ENCODE results near the gene DLGAP4. TPM values are rescaled to one million over a fixed set of nuclear protein-coding genes. Genes with fewer than 3 reads are reported as not detected.

Gene DLGAP4
- total RNA-seq, 1 experiment from 2014 or later: 40.3 TPM

GRCh38 chr20:36462440-36463211 is 156.5 kb downstream of the DLGAP4 start:
- Histone ChIP-seq H3K27ac (ENCODE audit: low read depth, low read length) (peak overlapping the region; percentile 72; the same call in 1 of the 2 replicates), H3K9me3 (ENCODE audit: control insufficient read depth in 1 of 2, insufficient read depth in 1 of 2, low read depth in 1 of 2, low read length in 2 of 2) (no peaks in the 10 kb centered on the region), H3K4me2 (ENCODE audit: low read length) (peak overlapping the region; percentile 98), H3K27me3 (ENCODE audit: insufficient read depth, low read length) (no peaks in the 10 kb centered on the region), H3K9me2 (ENCODE audit: insufficient read depth) (no peaks in the 10 kb centered on the region), H3K4me3 (replicated peaks in 1 of 2; ENCODE audit: low read depth in 1 of 2, low read length in 2 of 2) (peak overlapping the region; percentile 87), H3K4me1 (ENCODE audit: control insufficient read depth in 1 of 2, insufficient read depth in 2 of 2, low read length in 2 of 2) (peaks cover 65 to 68% of the 10 kb centered on the region in 2 experiments), H3K36me3 (ENCODE audit: control insufficient read depth in 1 of 2, insufficient read depth in 2 of 2, low read length in 2 of 2) (no peaks in the 10 kb centered on the region), H4K20me1 (ENCODE audit: insufficient read depth) (no peaks in the 10 kb centered on the region; the same call in 1 of the 2 replicates), H3K9ac (ENCODE audit: low read length) (peak overlapping the region; percentile 82), H2AFZ (ENCODE audit: low read depth, low read length, poor library complexity, severe bottlenecking) (no peak overlapping the region), H3K79me2 (ENCODE audit: insufficient read depth, low read length) (peaks cover 45% of the 10 kb centered on the region)
- ChIA-PET POLR2A (interaction anchor here (1.9 kb wide), 1 partner anchor 10 kb away, joined by 5 read pairs; no protein-coding TSS in a partner anchor), RAD21 (ENCODE audit: low non-redundant PET in 1 of 2, low total read pairs in 2 of 2, uncharacterized antibody in 2 of 2, unreplicated experiment in 2 of 2) (no interaction called here), CTCF (no interaction called here)
- ATAC-seq: no peak
- TF ChIP-seq EZH2phosphoT487 (IDR thresholded peaks at IDR 0.05; ENCODE audit: borderline replicate concordance): no peak
- TF ChIP-seq POLR2AphosphoS5 (IDR thresholded peaks at IDR 0.05; ENCODE audit: low read depth, low read length): 0 out of 2 replicates have a peak, but pooled peaks have one; percentile 10
- intact Hi-C loops (cut with micrococcal nuclease): no loop called here
- BruUV-seq (replicated peaks): no TSS peak
- DNase-seq (ENCODE audit: low read depth, low spot score): no peak

DNA sequence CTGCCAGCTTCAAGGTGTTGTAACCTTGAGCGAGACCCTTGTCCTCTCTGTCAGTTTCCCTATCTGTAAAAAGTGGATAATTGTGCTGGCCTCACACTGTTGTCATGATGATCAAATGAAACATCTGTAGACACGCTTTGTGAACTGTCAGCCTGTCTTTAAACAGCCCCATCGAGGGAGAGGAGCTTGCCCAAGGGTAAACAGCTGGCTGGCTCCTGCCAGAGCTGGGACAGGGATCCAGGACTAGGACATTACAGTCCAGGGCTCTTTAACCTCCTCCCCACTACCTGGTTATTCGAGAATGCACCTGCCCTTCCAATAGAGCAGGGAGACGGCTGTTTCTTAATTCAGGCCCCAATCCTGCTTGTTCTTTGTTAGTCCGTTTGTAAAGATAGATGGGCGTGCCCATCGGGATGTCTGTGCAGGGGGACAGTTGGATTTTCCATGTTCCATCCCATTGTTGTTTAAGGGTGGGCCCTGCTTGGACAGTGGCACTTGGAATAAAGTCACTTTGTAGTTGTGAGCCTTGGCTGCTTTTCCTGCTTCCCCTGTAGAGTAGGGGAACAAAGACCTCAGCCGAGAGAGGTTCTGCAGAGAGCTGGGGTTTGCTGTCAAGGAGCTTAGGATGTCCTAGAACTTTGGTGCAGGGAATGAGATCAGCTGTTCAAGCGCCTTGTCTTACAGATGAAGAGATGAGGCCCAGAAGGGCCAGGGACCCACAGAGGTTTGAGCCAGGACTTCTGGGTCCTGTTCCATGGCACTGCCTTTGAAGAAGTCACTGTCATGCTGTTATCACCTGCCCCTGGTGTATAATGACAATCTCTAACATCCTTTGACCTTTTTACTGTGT is 157.3 kb downstream of the DLGAP4 start:
- Histone ChIP-seq H3K9ac (ENCODE audit: low read length) (peak overlapping the region; percentile 82), H3K9me3 (ENCODE audit: control insufficient read depth in 1 of 2, insufficient read depth in 1 of 2, low read depth in 1 of 2, low read length in 2 of 2) (no peaks in the 10 kb centered on the region), H3K27ac (ENCODE audit: low read depth, low read length) (0 out of 2 replicates have a peak overlapping the region, but pooled peaks have one; percentile 27), H2AFZ (ENCODE audit: low read depth, low read length, poor library complexity, severe bottlenecking) (no peak overlapping the region), H3K4me3 (replicated peaks in 1 of 2; ENCODE audit: low read depth in 1 of 2, low read length in 2 of 2) (peak overlapping the region; percentile 87; a peak in 3 of 4 replicates), H3K79me2 (ENCODE audit: insufficient read depth, low read length) (peaks cover 53% of the 10 kb centered on the region), H4K20me1 (ENCODE audit: insufficient read depth) (no peaks in the 10 kb centered on the region; the same call in 1 of the 2 replicates), H3K4me1 (ENCODE audit: control insufficient read depth in 1 of 2, insufficient read depth in 2 of 2, low read length in 2 of 2) (peaks cover 73 to 77% of the 10 kb centered on the region in 2 experiments), H3K36me3 (ENCODE audit: control insufficient read depth in 1 of 2, insufficient read depth in 2 of 2, low read length in 2 of 2) (no peaks in the 10 kb centered on the region), H3K9me2 (ENCODE audit: insufficient read depth) (no peaks in the 10 kb centered on the region), H3K27me3 (ENCODE audit: insufficient read depth, low read length) (no peaks in the 10 kb centered on the region), H3K4me2 (ENCODE audit: low read length) (peak overlapping the region; percentile 98)
- ChIA-PET RAD21 (ENCODE audit: low non-redundant PET in 1 of 2, low total read pairs in 2 of 2, uncharacterized antibody in 2 of 2, unreplicated experiment in 2 of 2) (no interaction called here), POLR2A (interaction anchor here (1.9 kb wide), 1 partner anchor 9 kb away, joined by 5 read pairs; no protein-coding TSS in a partner anchor), CTCF (interaction anchor here (1.5 kb wide), 1 partner anchor 10 kb away, joined by 3 read pairs; no protein-coding TSS in a partner anchor)
- no peak for TF ChIP-seq YY1 (IDR thresholded peaks at IDR 0.05; ENCODE audit: extremely low read depth, insufficient replicate concordance, low read depth, low read length)
- ATAC-seq (no peak), DNase-seq (ENCODE audit: low read depth, low spot score) (no peak)
- TSS peak; percentile 63 for BruUV-seq (replicated peaks)
- intact Hi-C loops (cut with micrococcal nuclease): no loop called here
